KOPT-K1 (cell line): ENCODE measurements around the gene PHKA2.

Experiments used
- H3K27ac ChIP-seq: fragments of 200-600 bp; sonication (generic); 2 replicates; pipeline ENCODE4 v1.5.1; 2016; ENCODE audit warnings: antibody characterized with exemption, mild to moderate bottlenecking, low read depth, low read length; ENCODE audit not compliant: poor library complexity, severe bottlenecking
- H3K36me3 ChIP-seq: fragments of 200-600 bp; sonication (generic); 2 replicates; pipeline ENCODE4 v1.5.1; 2017; ENCODE audit warnings: antibody characterized with exemption, mild to moderate bottlenecking, low read length, moderate library complexity; ENCODE audit not compliant: insufficient read depth
- H3K9me3 ChIP-seq: fragments of 200-600 bp; sonication (generic); 2 replicates; pipeline ENCODE4 v1.5.1; 2017; ENCODE audit warnings: antibody characterized with exemption, low read length, mild to moderate bottlenecking; ENCODE audit not compliant: insufficient read depth, poor library complexity, severe bottlenecking

PHKA2 gene

DNA sequence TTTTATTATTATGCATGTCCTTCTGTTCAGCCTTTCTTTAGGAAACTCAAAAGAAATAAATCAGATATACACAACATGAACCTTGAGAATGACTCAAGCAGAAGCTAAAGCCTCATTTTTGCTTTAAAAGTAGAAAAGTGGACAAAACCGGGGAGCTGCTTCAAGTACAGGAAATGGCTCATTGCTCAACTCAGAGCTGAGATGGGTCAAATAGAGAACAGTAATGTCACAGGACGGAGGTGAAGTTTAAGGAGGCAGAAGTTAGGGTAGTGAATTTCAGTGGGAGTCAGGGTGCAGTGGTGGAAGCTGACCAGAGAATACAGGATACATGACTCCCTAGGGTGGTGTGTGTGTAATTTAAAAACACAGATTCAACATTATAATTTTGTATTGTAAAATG, 22.2 kb downstream of the PHKA2 start:
- no peaks in the 10 kb centered on the region for H3K36me3 ChIP-seq
- no peaks in the 10 kb centered on the region for H3K9me3 ChIP-seq
- no peak overlapping the region for H3K27ac ChIP-seq

- 0 out of 2 replicates have a peak, but pooled peaks cover 6% of the 10 kb centered on the region for H3K36me3 ChIP-seq
- H3K27ac ChIP-seq: no peak overlapping the region
- H3K9me3 ChIP-seq: no peaks in the 10 kb centered on the region
Observed at GRCh38 chrX:18956303-18957032, 27.4 kb downstream of the PHKA2 start.

DNA sequence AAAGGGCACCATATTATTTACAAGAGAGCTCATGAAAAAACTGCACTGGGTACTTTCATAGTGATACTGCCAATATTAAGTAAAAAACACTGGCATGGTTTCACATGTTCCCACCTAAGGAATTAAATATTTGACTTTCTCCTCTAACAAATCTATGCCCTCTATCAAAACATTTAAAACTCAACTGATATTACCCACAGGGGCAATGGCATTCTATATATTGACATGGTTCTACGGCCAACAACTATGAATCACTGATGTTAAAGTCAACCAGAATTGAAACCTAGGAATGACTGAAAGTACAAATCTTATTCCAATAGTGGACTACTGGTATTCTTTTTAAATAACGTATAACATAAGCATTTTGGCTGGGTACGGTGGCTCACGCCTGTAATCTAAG, 28.2 kb downstream of the PHKA2 start:
- H3K9me3 ChIP-seq: no peaks in the 10 kb centered on the region
- H3K36me3 ChIP-seq: 0 out of 2 replicates have a peak, but pooled peaks cover 14% of the 10 kb centered on the region
- no peak overlapping the region for H3K27ac ChIP-seq

GRCh38 chrX:18951032-18951431, 32.9 kb downstream of the PHKA2 start:
- H3K36me3 ChIP-seq: peaks cover 31% of the 10 kb centered on the region
- H3K27ac ChIP-seq: no peak overlapping the region
- H3K9me3 ChIP-seq: no peaks in the 10 kb centered on the region

- H3K36me3 ChIP-seq: peaks cover 33% of the 10 kb centered on the region
- no peaks in the 10 kb centered on the region for H3K9me3 ChIP-seq
- H3K27ac ChIP-seq: no peak overlapping the region
Observed at GRCh38 chrX:18949944-18950301, 34.0 kb downstream of the PHKA2 start.

GRCh38 chrX:18949291-18949943, 34.5 kb downstream of the PHKA2 start:
- peaks cover 38% of the 10 kb centered on the region for H3K36me3 ChIP-seq

DNA sequence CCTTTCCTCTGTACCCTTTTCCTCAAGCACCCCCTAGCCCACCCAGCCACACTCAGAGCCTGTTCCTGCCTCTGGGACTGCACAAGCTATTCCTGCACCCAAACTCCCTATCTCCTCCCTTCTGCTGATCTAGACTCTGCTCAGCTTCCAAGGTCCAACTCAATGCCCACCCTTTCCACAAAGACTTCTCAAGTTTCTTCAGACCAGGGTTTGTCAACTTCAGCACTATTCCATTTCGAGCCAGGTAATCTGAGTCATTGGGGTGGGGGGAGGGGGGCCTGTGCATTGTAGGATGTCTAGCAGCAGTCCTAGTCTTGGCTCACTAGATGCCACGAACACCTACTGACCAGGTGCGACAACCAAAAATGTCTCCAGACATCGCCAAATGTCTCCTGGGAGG, 37.3 kb downstream of the PHKA2 start:
- H3K9me3 ChIP-seq: no peaks in the 10 kb centered on the region
- H3K27ac ChIP-seq: no peak overlapping the region
- peaks cover 49% of the 10 kb centered on the region for H3K36me3 ChIP-seq

More at GRCh38 chrX:18949291-18949943, 34.5 kb downstream of the PHKA2 start:
- H3K27ac ChIP-seq: no peak overlapping the region
- no peaks in the 10 kb centered on the region for H3K9me3 ChIP-seq

DNA sequence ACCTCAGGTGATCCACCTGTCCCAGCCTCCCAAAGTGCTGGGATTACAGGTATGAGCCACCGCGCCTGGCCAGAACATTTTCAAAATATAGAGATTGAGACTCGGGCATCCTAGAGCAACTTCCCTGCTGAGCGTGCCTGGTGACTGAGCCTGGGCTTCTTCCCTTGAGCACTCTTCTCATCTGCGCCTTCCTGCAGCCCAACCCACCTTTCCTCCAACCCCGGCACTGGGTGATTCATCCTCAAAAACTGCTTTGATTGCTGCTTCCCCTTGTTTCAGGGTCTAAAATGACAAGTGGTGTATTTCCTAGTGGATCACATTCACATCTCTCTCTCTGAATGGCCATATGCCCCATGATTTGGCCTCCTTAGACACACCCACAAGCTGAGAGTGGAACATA, 37.8 kb downstream of the PHKA2 start:
- H3K27ac ChIP-seq: no peak overlapping the region
- H3K36me3 ChIP-seq: peaks cover 49% of the 10 kb centered on the region

DNA sequence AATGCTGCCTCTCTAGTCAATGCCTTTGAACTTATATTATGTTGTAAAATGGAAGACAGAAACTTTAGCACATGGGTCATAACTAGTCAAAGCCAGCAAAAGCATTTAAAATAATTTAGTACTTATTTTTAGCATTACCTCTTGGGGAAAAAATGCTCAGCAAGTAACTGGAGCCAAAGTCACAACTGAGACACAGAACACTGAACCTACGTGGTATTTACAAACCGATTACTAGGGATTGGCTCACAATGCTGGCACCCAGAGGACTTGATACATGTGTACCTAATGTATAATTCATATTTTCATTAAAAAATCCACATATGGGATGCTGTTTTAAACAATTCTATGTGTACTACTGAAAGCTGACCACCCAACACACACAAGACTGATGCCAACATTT, 38.4 kb downstream of the PHKA2 start:
- no peak overlapping the region for H3K27ac ChIP-seq
- no peaks in the 10 kb centered on the region for H3K9me3 ChIP-seq
- H3K36me3 ChIP-seq: peaks cover 47% of the 10 kb centered on the region

More for the DNA sequence above, 37.8 kb downstream of the PHKA2 start:
- H3K9me3 ChIP-seq: no peaks in the 10 kb centered on the region

GRCh38 chrX:18944482-18944881, 39.4 kb downstream of the PHKA2 start:
- Histone ChIP-seq H3K9me3 (no peaks in the 10 kb centered on the region), H3K36me3 (peaks cover 41% of the 10 kb centered on the region)

GRCh38 chrX:18941896-18942295, 42.0 kb downstream of the PHKA2 start:
- H3K27ac ChIP-seq: no peak overlapping the region
- peaks cover 51% of the 10 kb centered on the region for H3K36me3 ChIP-seq
- H3K9me3 ChIP-seq: no peaks in the 10 kb centered on the region

More at GRCh38 chrX:18944482-18944881, 39.4 kb downstream of the PHKA2 start:
- no peak overlapping the region for H3K27ac ChIP-seq

- no peak overlapping the region for H3K27ac ChIP-seq
Observed at GRCh38 chrX:18938710-18939109, 45.2 kb downstream of the PHKA2 start.

DNA sequence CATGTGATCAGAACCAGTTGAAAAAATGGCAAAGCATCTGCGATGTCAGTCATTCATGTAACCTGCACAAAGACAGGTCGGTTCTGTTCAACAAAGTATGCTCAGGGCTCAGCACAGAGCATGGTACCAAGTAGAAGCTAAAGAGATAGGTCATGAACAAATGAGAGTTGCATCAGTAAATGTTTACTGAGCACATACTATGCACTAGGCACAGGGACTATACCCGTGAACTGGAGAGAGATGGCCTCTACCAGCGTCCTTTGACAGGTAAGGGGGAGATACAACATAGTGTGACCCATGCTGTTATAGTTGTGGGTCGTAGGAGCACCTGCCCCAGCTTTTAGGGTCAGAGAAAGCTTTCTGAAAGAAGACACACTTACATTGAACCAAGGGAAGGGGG, 46.7 kb downstream of the PHKA2 start:
- H3K36me3 ChIP-seq: peaks cover 49% of the 10 kb centered on the region
- H3K27ac ChIP-seq: no peak overlapping the region
- no peaks in the 10 kb centered on the region for H3K9me3 ChIP-seq

More at GRCh38 chrX:18938710-18939109, 45.2 kb downstream of the PHKA2 start:
- Histone ChIP-seq H3K9me3 (no peaks in the 10 kb centered on the region), H3K36me3 (peaks cover 56% of the 10 kb centered on the region)

GRCh38 chrX:18935893-18936292, 48.0 kb downstream of the PHKA2 start:
- peaks cover 46% of the 10 kb centered on the region for H3K36me3 ChIP-seq
- no peak overlapping the region for H3K27ac ChIP-seq
- H3K9me3 ChIP-seq: no peaks in the 10 kb centered on the region

- H3K36me3 ChIP-seq: peaks cover 53% of the 10 kb centered on the region
- no peaks in the 10 kb centered on the region for H3K9me3 ChIP-seq
- H3K27ac ChIP-seq: no peak overlapping the region
Observed at GRCh38 chrX:18934708-18935107, 49.2 kb downstream of the PHKA2 start.

DNA sequence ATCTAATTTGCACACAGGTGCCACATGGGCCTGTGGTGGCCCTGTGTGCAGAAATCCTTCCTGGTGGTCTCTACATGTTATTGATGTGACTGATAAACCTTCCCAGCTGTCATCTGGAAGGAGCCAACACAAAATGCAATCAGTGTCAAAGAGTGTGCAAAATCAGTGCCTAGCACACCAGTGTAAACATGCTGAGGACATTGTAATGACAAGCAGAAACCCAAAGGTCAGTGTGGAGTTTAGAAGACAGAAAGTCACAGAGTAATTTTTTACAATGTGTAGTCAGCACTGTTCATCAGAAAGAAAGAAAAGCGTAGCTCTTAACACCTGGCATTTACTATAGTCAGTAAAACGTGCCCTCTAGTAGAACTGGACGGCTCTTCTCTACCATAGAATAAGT, 50.3 kb downstream of the PHKA2 start:
- Histone ChIP-seq H3K27ac (no peak overlapping the region), H3K9me3 (no peaks in the 10 kb centered on the region), H3K36me3 (peaks cover 60% of the 10 kb centered on the region)
